GM08714 (cell line): ENCODE data around the gene EVC2.

Experiments
- H3K4me3 ChIP-seq: fragments of 200-500 bp; sonication (Bioruptor generic); 2 replicates; pipeline ENCODE4 v1.5.1; 2014; ENCODE audit warnings: mild to moderate bottlenecking, low read length, inconsistent platforms
- ZNF274 ChIP-seq: IDR thresholded peaks from 2 replicates; pipeline ENCODE4 v1.6.1; 2012; ENCODE audit warnings: mild to moderate bottlenecking, low read depth, low read length

The EVC2 gene

GRCh38 chr4:5544762-5545161, 163.6 kb downstream of the EVC2 start:
- TF ChIP-seq ZNF274 = no peak
- H3K4me3 ChIP-seq = no peak overlapping the region

- TF ChIP-seq ZNF274 = no peak
- H3K4me3 ChIP-seq = no peak overlapping the region
Measured at GRCh38 chr4:5543681-5544080, 164.7 kb downstream of the EVC2 start.

GRCh38 chr4:5541169-5541568, 167.2 kb downstream of the EVC2 start:
- H3K4me3 ChIP-seq = no peak overlapping the region
- no peak for TF ChIP-seq ZNF274

DNA sequence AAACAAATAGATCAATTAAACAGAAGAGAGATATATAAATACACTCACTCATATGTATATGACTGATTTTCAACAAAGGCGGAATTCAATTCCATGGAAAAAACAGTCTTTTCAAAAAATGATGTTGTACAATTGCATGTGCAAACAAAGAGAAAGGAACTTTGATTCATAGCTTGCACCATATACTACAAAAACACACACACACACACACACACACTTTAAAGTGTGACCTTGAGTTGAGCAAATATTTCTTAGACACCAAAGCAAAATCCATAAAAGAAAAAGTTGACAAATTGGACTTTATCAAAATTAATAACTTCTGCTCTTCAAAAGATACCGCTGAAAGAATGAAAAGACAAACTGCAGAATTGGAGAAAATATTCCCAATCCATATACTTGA, 168.8 kb downstream of the EVC2 start:
- H3K4me3 ChIP-seq = no peak overlapping the region
- no peak for TF ChIP-seq ZNF274

DNA sequence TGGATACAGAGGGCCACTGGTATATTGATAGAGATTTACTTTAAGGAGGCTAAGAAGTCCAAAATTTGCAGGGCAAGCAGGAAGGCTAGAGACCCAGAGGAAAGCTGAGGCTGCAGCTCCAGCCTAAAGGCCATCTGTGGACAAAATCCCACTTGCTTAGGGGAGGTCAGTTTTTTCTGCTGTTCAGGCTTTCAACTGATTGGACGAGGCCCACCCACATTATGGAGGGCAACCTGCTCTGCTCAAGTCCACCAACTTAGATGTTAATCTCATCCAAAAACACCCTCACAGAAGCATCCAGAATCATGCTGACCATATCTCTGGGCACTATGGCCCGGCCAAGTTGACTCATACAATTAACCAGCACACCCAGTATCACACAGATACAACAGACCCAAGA, 176.3 kb downstream of the EVC2 start:
- TF ChIP-seq ZNF274 = no peak
- H3K4me3 ChIP-seq = no peak overlapping the region

DNA sequence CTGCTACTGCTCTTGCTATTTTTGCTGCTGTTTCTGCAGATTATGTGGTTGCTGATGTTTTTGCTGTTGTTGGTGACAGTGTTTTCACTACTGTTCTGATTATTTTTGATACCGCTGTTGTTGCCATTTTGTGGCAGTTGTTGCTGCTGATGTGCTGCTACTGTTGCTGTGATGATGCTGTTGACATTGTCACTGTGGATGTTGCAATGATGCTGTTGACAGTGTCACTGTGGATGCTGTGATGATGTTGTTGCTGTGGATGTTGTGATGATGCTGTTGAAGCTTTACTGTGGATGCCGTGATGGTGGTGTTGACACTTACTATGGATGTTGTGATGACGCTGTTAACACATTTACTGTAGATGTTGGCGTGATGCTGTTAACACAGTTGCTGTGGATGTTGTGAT, 180.3 kb downstream of the EVC2 start:
- no peak for TF ChIP-seq ZNF274
- H3K4me3 ChIP-seq = no peak overlapping the region

GRCh38 chr4:5527211-5527610, 181.1 kb downstream of the EVC2 start:
- no peak for TF ChIP-seq ZNF274

DNA sequence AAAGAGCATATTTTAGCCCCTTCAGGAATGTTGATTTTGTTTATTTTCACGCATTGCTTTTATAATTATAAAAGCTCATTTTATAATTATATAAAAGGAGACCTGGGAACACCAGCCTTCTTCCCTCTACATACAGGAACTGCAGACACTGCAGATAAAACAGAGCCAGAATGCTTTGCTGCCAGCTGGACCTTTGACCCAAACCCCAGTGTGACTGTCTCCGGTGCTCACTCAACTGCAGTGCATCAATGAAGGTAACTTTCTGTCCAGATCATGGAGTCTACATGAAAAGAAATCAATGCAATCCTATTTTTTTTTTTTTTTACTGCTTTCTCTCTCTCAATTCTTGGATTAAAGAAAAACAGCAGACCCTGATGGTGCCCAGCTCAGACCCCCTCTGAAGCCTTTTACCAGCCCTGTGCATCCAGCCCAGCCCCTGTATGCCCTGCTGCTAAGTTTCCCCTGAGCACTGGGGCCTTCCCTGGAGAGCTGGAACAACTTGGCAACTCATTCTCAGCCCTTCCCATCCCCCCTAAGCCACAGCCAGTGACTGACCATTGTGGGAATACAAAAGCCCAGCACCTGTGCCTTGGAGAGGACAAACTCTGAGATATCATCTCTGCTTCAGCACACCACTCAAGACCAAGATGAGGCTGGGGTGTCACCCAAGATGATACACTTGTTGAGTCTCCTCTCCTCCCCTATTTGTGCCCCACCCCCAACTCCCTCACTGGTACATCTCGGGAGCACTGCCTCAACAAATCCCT, 182.1 kb downstream of the EVC2 start:
- H3K4me3 ChIP-seq = no peak overlapping the region
- TF ChIP-seq ZNF274 = no peak

More at GRCh38 chr4:5527211-5527610, 181.1 kb downstream of the EVC2 start:
- no peak overlapping the region for H3K4me3 ChIP-seq

GRCh38 chr4:5524446-5525299, 183.7 kb downstream of the EVC2 start:
- no peak overlapping the region for H3K4me3 ChIP-seq
- no peak for TF ChIP-seq ZNF274

DNA sequence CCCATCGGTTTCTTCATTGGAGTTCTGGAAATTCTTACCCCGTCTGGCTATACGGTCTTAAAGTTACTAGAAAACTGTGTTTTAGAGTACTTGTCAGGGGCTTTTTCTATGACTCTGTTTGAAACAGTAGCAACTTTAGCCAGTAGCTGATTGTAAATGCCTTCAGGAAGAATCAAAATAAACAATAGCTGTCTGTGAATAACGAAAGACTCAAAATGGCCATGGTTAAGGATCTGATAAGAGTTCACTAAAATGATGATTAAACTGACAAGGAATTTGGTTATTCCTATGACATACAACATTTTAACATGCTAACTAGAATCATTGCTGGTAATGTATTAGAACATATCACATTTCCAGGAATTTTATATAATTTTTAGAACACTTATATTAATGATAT, 191.0 kb downstream of the EVC2 start:
- H3K4me3 ChIP-seq = no peak overlapping the region
- no peak for TF ChIP-seq ZNF274

DNA sequence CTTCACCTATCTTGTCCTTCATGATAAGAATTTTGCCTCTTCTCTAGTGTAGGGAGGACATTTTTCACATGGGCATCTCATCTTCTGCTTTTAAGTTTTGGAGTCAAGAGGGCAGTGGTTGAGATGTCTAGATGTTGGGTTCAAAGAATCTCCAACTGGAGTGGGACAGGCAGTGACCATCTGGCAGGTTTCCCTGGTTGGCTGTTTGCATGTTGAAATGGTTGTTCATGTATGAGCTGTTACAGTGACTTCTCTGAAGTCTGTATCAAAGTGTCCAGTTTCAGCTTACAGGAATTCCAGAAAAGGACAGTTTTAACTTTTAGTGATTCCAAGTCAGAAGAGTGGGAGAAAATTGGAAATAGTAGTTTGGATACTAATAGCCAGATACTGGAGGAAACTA, 192.7 kb downstream of the EVC2 start:
- TF ChIP-seq ZNF274 = no peak
- H3K4me3 ChIP-seq = no peak overlapping the region
